NCI-H524 treated with DMSO at 0.1 percent for 48 hours (cell line): ENCODE results near the gene HNRNPC.
A peak's percentile ranks its signal among the peaks of the same experiment; 100 is the strongest.
"Not testable (repeated sequence)": the region's sequence is repeated elsewhere in the genome, so short reads cannot be mapped to it uniquely, and the experiment has no call there.

Experiments
- DNase-seq: peaks from one replicate; lab custom pipeline; 2025; lab: John Stamatoyannopoulos, UW

The HNRNPC gene

DNA sequence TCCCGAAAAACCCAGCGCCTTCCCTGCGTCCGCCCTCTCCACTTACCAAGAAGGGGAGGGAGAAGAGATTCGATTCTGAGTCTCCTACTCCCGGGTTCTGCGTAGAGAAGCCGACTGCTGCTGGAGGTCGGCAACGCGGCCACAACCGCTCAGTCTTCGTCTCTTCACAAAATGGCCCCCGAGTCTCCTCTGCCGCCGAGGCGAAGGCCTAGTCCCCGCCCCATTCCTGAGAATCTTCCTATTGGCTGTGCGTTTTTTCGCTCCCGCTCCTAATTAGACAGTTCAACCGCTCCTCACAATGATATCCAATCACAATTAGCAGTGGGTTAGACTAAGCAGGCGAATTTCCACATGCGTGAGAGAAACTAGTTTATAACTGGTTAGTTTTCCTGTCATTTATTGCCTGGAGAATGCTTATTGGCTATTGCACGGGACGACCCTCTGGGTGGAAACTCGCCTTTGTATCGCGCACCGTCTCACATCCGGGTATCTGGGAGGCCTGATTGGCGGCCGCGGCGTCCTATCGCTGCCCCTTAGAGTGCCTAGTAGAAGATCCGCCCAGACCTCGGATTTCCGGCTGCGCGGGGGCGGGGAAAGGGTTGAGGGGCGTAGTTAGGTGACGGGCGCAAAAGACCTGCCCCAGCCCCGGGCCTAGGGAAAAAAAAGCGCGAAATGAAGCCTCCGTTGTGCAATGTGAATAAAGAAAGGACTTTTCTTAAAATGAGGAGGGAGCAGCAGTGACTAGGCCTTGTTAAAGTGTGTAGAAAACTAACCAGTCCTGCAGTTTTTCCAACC lies at the start of gene HNRNPC:
Gene HNRNPC (minus strand): TSS at position 191 of the 795 bp plus-strand sequence. CDS start 35,249 bp downstream, outside the sequence.
- DNase-seq = peak; percentile 100

DNA sequence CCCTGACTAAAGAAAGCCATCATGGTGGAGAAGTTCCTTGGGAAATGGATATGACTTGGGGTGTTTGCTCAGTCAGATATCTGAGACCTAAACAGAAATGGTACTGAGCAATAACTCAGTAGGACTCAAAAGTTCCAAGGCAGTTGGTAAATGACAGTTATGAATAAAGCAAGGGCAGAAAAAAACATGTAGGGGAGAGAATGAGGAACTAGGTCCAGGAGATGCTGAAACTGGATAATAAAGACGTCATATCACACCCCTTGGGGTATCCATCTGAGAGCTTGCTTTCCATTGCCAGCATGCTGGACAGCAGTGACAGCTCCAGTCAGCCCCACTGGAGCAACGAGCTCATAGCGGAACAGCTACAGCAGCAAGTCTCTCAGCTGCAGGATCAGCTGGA lies 48.2 kb upstream of the HNRNPC start:
- no peak for DNase-seq

GRCh38 chr14:21313512-21313911 lies 44.3 kb upstream of the HNRNPC start:
- DNase-seq = no peak

DNA sequence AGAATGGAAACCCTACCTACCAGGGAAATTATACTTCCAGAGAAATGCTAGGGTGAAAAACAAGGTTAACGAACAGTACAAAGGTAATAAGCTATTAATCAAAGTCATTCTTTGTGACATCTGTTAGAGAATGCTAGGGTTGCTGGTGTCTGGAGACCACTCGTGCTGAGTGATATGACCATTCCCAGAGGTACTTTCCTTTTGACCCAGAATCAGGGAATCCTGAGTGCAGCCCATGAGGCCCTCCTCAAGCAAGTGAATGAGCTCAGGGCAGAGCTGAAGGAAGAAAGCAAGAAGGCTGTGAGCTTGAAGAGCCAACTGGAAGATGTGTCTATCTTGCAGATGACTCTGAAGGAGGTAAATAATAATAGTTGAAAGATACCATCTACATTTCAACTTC lies 42.4 kb upstream of the HNRNPC start:
- DNase-seq = no peak

DNA sequence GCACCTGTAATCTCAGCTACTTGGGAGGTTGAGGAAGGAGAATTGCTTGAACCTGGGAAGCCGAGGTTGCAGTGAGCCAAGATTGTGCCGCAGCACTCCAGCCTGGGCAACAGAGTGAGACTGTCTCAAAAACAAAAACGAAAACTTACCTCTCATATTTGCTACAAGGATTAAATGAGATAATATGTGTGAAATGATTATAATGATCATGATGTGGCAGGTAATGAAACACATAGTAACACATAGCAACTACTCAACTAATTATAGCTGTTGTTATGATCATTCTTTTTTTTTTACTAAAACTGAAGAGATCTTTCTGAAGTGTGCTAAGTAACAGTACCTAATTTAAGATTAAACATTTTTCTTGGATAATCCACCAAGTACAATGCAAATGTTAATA lies 40.7 kb upstream of the HNRNPC start:
- DNase-seq = no peak

GRCh38 chr14:21309238-21309636 lies 40.0 kb upstream of the HNRNPC start:
- no peak for DNase-seq

DNA sequence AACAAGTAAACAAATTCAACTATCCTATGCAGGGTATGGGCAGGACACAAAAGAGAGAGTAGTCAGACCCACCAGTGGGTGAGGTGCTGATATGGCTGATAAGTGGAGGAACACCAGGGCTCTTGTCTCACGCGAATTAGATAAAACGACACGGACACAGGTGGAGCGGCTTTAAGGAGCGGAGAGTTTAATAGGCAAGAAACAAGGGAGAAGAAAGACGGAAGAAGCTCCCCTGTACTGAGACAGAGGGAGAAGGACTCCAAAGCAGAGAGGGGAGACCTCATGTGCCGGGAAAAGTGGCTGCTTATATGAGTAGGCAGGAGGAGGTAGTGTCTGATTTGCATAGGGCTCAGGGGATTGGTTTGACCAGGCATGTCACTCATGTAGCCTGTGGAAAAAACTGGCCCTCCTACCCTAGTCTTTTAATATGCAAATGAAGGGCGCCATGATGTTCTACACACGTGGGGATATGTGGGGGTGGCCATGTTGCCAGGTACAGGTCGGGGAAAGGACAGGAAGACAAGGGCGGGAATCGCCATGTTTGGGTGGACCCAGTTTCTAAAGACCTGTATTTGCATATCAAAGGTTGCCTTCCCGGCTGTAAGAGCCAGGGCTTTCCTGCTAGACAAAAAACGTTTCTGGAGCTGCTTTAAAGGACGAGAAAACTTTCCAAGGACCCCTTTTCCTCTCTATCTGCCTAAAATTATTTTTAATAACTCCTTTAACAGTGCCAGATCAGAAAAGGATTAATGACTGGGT lies 39.4 kb upstream of the HNRNPC start:
- peak; percentile 80 for DNase-seq

DNA sequence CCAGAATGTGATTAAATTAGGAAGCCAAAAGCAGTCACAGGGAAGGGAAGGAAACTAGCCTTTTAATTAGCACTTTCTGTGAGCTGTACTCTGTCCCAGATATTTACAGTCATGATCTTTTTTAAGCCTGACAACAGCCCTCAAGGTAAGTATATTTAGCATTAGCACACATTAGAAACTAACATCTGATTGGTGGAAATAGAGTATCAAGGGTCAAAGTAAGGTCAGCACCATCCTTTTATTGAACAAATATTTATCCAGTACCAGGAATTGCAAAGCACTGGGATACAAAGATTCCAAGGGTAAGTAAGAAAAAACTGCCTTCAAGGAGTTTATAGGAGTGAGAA lies 38.9 kb upstream of the HNRNPC start:
- DNase-seq = no peak

DNA sequence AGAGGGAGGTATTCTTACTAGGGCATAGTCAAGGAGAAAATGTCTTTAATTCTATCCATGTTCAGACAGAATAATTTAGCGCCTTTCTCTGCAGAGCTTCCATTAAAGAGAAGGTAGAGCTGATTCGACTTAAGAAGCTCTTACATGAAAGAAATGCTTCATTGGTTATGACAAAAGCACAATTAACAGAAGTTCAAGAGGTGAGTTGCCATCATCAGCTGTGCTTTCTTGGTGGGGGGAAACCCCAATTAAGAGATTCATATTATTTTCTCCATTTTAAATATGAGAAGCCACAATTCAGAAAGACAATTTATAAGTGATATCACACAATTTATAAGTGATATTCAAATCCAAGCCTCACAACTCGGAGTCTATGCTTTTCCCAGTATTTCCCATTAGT lies 38.4 kb upstream of the HNRNPC start:
- DNase-seq = no peak

GRCh38 chr14:21302836-21303140 lies 33.5 kb upstream of the HNRNPC start:
- not testable (repeated sequence) for DNase-seq

GRCh38 chr14:21302013-21302835 lies 33.0 kb upstream of the HNRNPC start:
- no peak for DNase-seq

GRCh38 chr14:21300892-21301291 lies 31.6 kb upstream of the HNRNPC start:
- no peak for DNase-seq

GRCh38 chr14:21299562-21300130 lies 30.4 kb upstream of the HNRNPC start:
- no peak for DNase-seq

- DNase-seq = no peak
Measured at GRCh38 chr14:21298358-21298757, 29.1 kb upstream of the HNRNPC start.

DNA sequence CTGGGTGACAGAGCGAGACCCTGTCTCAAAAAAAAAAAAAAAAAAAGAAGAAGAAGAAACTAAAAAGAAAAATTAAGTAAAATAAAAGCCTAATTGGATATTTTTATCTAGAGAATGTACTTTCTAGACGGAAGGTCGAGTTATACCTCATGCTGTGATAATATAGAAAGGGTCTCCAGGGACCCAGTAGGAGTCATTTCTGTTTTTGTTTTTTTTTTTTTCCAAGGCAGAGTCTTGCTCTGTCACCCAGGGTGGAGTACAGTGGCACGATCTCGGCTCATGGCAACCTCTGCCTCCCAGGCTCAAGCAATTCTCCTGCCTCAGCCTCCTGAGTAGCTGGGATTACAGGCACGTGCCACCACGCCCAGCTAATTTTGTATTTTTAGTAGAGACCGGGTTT lies 24.8 kb upstream of the HNRNPC start:
- not testable (repeated sequence) for DNase-seq

DNA sequence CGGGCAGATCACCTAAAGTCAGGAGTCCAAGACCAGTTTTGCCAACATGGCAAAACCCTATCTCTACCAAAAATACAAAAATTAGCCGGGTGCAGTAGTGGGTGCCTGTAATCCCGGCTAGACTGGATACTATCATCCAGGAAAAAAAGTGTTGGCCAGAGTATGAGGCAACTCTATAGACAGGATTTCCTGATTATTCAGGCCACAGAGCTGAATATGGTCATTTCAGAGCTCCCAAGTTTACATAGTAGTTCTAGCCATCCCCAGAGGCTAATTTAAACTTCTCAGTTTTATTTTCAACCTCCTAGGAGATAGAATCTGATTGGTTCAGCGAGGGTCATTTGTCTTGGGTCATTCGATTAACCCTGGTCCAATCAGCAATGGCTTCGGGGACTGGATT lies 17.9 kb upstream of the HNRNPC start:
- DNase-seq = no peak

DNA sequence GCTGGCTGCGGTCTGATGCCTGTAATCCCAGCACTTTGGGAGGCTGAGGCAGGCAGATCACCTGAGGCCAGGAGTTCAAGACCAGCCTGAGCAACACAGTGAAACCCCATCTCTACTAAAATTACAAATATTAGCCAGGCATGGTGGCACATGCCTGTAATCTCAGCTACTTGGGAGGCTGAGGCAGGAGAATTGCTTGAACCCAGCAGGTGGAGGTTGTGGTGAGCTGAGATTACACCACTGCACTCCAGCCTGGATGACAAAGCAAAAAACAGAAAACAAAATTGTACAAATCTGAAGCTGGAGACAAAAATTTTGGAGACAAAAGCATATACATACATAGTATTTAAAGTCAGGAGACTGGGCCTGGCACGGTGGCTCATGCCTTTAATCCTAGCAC lies 17.3 kb upstream of the HNRNPC start:
- DNase-seq = not testable (repeated sequence)

DNA sequence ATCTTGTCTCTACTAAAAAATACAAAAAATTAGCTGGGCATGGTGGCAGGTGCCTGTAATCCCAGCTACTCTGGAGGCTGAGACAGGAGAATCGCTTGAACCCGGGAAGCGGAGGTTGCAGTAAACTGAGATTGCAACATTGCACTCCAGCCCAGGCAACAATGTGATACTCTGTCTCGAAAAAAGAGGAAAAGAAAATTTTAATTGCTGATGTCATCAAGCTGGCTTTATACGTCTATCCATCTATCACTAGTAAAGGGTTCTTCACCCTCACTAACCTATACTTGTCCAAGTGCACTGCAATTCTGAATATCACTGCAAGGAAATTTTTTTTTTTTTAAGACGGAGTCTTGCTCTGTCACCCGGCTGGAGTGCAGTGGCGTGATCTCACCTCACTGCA lies 12.7 kb upstream of the HNRNPC start:
- not testable (repeated sequence) for DNase-seq

DNA sequence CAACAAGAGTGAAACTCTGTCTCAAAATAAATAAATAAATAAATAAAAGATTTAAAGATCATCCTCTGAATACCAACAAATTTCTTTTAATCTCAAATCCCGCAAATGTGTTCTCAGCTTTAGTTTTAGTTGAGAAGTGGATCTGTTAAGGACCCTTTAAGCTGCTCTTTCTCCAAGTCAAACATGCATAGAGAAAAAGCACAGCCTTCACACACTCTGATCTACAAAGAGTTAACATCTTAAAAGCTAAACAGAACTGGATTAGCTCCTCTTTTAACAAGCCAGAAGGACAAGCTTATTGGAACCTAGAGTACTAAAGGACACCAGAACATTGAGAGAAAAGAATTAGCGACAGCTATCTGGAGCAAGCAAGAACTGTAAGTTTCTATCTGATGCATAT lies 10.5 kb upstream of the HNRNPC start, which contains the start of gene RPGRIP1:
Gene RPGRIP1 (plus strand): TSS at position 301 of the 400 bp plus-strand sequence. CDS start 7,894 bp downstream, outside the sequence.
- DNase-seq = peak; percentile 27

DNA sequence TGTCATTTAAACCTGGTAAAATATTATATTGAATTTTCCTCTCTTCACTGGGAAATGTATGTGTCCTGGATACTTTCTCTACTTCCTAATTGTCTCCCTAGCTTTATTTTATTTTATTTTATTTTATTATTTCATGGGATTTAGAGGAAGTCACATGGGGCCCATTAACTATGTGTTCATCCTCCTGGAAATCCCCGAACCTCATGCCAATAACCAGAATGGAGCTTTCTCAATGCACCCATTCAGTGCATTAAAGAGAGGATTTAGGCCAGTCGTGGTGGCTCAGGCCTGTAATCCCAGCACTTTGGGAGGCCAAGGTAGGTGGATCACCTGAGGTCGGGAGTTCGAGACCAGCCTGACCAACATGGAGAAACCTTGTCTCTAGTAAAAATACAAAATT lies 9.4 kb upstream of the HNRNPC start:
- no peak for DNase-seq

DNA sequence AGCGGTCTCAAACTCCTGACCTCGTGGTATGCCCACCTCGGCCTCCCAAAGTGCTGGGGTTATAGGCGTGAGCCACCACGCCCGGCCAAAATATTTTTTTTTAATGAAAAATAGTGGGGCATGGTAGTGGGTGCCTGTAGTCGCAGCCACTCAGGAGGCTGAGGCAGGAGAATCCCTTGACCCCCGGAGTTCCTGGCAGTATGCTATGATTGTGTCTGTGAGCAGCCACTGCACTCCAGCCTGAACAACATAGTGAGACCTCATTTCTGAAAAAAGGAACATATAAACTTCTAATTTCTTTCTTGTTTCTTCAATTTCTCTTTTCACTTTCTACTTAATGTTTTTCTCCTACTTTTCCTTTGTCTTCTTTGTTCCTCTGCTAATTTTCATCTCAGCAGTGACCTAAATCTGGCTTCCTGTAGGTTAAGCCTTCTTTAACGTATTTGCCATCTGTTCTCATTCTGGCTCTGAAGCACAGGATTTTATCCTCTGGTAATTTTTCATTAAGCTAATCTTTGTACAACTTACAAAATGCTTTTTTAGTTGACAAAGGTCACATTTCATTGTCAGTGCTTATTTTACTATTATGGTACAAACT lies 6.1 kb upstream of the HNRNPC start:
- peak; percentile 90 for DNase-seq

GRCh38 chr14:21272661-21273060 lies 3.4 kb upstream of the HNRNPC start:
- DNase-seq = not testable (repeated sequence)
